ENCODE data around the gene MPPED1.

- TF ChIP-seq CTCF (conservative IDR thresholded peaks at IDR 0.05) (no peak), EZH2 (IDR thresholded peaks at IDR 0.05; ENCODE audit: low read depth) (no peak)
Observed at GRCh38 chr22:43434928-43435311, 23.1 kb downstream of the MPPED1 start.
